ENCODE measurements around the gene UGT1A7.

UGT1A7 gene

DNA sequence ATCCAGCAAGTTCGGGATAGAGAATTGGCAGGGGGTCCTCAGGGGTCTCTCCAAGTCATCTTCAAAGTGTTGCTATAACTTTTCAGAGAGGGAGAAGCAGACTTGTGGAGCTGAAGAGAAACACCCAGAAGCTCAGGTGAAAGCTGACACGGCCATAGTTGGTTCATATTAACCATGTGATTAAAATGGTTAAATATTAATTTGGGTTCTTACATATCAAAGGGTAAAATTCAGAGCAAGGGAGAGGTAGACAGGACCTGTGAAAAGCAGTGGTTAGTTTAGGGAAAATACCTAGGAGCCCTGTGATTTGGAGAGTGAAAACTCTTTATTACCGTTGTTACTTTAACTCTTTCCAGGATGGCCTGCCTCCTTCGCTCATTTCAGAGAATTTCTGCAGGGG, 10.9 kb downstream of the UGT1A7 start, which contains the start of gene UGT1A6:
Gene UGT1A6, plus strand, starts transcription at position 243 of the 400 bp plus-strand sequence. Its CDS starts 115 bp downstream, at position 358.
- Histone ChIP-seq H3K9me2 (replicated peaks; ENCODE audit: low read depth, low read length) (no peaks in the 10 kb centered on the region), H3K9ac (ENCODE audit: low read depth, low read length, poor library complexity, severe bottlenecking) (no peak within 1 kb of the TSS), H3K79me2 (ENCODE audit: insufficient read depth, low read length) (no peaks in the 10 kb centered on the region), H3K36me3 (ENCODE audit: insufficient read depth, low read length) (no peaks in the 10 kb centered on the region), H3K9me3 (ENCODE audit: insufficient read depth, low read depth, low read length) (no peaks in the 10 kb centered on the region), H4K20me1 (ENCODE audit: insufficient read depth, low read length, poor library complexity, severe bottlenecking) (no peaks in the 10 kb centered on the region), H3F3A (ENCODE audit: low read depth) (no peaks in the 10 kb centered on the region), H3K27me3 (ENCODE audit: insufficient read depth, low read length, poor library complexity, severe bottlenecking) (no peaks in the 10 kb centered on the region), H3K4me3 (ENCODE audit: low read length, poor library complexity, severe bottlenecking) (no peak within 1 kb of the TSS), H2AFZ (ENCODE audit: low read length) (no peak within 1 kb of the TSS), H3K4me2 (ENCODE audit: low read depth, low read length, poor library complexity, severe bottlenecking) (no peak within 1 kb of the TSS), H3K4me1 (ENCODE audit: insufficient read depth, low read length, poor library complexity, severe bottlenecking) (no peaks in the 10 kb centered on the region)
- TF ChIP-seq, protein P1, sequence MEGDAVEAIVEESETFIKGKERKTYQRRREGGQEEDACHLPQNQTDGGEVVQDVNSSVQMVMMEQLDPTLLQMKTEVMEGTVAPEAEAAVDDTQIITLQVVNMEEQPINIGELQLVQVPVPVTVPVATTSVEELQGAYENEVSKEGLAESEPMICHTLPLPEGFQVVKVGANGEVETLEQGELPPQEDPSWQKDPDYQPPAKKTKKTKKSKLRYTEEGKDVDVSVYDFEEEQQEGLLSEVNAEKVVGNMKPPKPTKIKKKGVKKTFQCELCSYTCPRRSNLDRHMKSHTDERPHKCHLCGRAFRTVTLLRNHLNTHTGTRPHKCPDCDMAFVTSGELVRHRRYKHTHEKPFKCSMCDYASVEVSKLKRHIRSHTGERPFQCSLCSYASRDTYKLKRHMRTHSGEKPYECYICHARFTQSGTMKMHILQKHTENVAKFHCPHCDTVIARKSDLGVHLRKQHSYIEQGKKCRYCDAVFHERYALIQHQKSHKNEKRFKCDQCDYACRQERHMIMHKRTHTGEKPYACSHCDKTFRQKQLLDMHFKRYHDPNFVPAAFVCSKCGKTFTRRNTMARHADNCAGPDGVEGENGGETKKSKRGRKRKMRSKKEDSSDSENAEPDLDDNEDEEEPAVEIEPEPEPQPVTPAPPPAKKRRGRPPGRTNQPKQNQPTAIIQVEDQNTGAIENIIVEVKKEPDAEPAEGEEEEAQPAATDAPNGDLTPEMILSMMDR (conservative IDR thresholded peaks at IDR 0.05; ENCODE audit: low read length): no peak
- TF ChIP-seq EZH2phosphoT487 (IDR thresholded peaks at IDR 0.05; ENCODE audit: borderline replicate concordance): no peak

DNA sequence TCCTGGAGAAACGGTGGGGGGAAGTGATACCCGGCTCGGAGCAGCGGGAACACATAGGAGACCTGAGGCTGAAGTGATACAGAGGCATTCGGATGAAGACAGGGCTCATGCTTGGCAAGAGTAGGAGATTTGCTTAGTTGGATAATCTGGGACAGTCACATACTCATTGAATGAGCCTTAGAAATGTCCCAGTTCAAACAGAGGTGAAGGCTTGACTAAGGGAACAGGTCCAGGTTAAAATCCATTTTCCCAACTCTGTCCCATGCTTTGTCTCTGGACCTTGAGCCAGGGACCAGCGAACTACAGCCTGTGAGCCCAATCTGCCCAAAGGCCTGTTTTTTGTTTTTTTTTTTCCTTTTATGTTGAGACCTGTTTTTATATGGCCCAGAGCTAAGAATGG, 12.3 kb downstream of the UGT1A7 start:
- no peaks in the 10 kb centered on the region for H3K9me2 ChIP-seq (replicated peaks; ENCODE audit: low read depth, low read length)
- H3K27me3 ChIP-seq (ENCODE audit: insufficient read depth, low read length, poor library complexity, severe bottlenecking): no peaks in the 10 kb centered on the region
- no peaks in the 10 kb centered on the region for H4K20me1 ChIP-seq (ENCODE audit: insufficient read depth, low read length, poor library complexity, severe bottlenecking)
- H3K4me1 ChIP-seq (ENCODE audit: insufficient read depth, low read length, poor library complexity, severe bottlenecking): no peaks in the 10 kb centered on the region
- no peaks in the 10 kb centered on the region for H3F3A ChIP-seq (ENCODE audit: low read depth)
- no peaks in the 10 kb centered on the region for H3K36me3 ChIP-seq (ENCODE audit: insufficient read depth, low read length)
- H3K4me3 ChIP-seq (ENCODE audit: low read length, poor library complexity, severe bottlenecking): no peak overlapping the region
- H3K9me3 ChIP-seq (ENCODE audit: insufficient read depth, low read depth, low read length): no peaks in the 10 kb centered on the region
- no peak overlapping the region for H2AFZ ChIP-seq (ENCODE audit: low read length)
- no peaks in the 10 kb centered on the region for H3K79me2 ChIP-seq (ENCODE audit: insufficient read depth, low read length)
- no peak overlapping the region for H3K4me2 ChIP-seq (ENCODE audit: low read depth, low read length, poor library complexity, severe bottlenecking)
- no peak overlapping the region for H3K9ac ChIP-seq (ENCODE audit: low read depth, low read length, poor library complexity, severe bottlenecking)
- TF ChIP-seq, protein P1 (conservative IDR thresholded peaks at IDR 0.05; ENCODE audit: low read length): no peak
- no peak for TF ChIP-seq EZH2phosphoT487 (IDR thresholded peaks at IDR 0.05; ENCODE audit: borderline replicate concordance)

DNA sequence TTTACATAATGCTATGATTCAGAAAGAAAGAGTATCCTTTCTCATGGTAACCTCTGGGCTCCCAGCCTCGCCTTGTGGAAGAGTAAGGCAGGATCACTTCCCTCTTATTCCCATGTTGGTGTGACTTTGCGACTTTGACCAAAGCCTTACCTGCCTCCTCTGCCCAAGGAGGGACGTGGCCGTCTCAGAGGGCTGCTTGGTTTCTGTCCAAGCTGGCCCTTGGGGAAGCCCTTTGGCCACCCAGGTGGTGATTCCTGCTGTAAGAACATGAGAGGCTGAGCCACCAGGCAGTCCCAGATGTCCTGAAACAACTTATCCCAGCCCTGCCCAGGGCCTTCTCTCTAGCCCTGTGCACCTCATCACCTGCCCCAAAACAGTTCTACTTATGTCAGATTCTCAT, 17.0 kb downstream of the UGT1A7 start:
- Histone ChIP-seq H4K20me1 (ENCODE audit: insufficient read depth, low read length, poor library complexity, severe bottlenecking) (no peaks in the 10 kb centered on the region), H3K9ac (ENCODE audit: low read depth, low read length, poor library complexity, severe bottlenecking) (no peak overlapping the region), H3K9me3 (ENCODE audit: insufficient read depth, low read depth, low read length) (no peaks in the 10 kb centered on the region), H2AFZ (ENCODE audit: low read length) (no peak overlapping the region), H3K4me1 (ENCODE audit: insufficient read depth, low read length, poor library complexity, severe bottlenecking) (no peaks in the 10 kb centered on the region), H3K36me3 (ENCODE audit: insufficient read depth, low read length) (no peaks in the 10 kb centered on the region), H3K4me3 (ENCODE audit: low read length, poor library complexity, severe bottlenecking) (no peak overlapping the region), H3K9me2 (replicated peaks; ENCODE audit: low read depth, low read length) (no peaks in the 10 kb centered on the region), H3F3A (ENCODE audit: low read depth) (no peaks in the 10 kb centered on the region), H3K79me2 (ENCODE audit: insufficient read depth, low read length) (no peaks in the 10 kb centered on the region), H3K27me3 (ENCODE audit: insufficient read depth, low read length, poor library complexity, severe bottlenecking) (no peaks in the 10 kb centered on the region), H3K4me2 (ENCODE audit: low read depth, low read length, poor library complexity, severe bottlenecking) (no peak overlapping the region)
- no peak for TF ChIP-seq EZH2phosphoT487 (IDR thresholded peaks at IDR 0.05; ENCODE audit: borderline replicate concordance)
- TF ChIP-seq, protein P1 (conservative IDR thresholded peaks at IDR 0.05; ENCODE audit: low read length): no peak

Data from Loucy (cell line).